Occipital lobe (tissue), 2 donors: ENCODE measurements around the gene TEX36. TPM values are rescaled to one million over a fixed set of nuclear protein-coding genes. Genes with fewer than 3 reads are reported as not detected.
"Not testable (repeated sequence)": the region's sequence is repeated elsewhere in the genome, so short reads cannot be mapped to it uniquely, and the experiment has no call there.

ENCODE experiments used
- DNase-seq: peaks from one replicate; lab custom pipeline; 2025; lab: John Stamatoyannopoulos, UW
- total RNA-seq: library from RNA; depleted of rRNA; stranded (reverse); fragments of >200 nt; gene quantifications from one replicate; pipeline ENCODE4 v1.2.3, GENCODE V29; 2014

TEX36 gene
- total RNA-seq, 1 donor from 2014 or later: not detected

DNA sequence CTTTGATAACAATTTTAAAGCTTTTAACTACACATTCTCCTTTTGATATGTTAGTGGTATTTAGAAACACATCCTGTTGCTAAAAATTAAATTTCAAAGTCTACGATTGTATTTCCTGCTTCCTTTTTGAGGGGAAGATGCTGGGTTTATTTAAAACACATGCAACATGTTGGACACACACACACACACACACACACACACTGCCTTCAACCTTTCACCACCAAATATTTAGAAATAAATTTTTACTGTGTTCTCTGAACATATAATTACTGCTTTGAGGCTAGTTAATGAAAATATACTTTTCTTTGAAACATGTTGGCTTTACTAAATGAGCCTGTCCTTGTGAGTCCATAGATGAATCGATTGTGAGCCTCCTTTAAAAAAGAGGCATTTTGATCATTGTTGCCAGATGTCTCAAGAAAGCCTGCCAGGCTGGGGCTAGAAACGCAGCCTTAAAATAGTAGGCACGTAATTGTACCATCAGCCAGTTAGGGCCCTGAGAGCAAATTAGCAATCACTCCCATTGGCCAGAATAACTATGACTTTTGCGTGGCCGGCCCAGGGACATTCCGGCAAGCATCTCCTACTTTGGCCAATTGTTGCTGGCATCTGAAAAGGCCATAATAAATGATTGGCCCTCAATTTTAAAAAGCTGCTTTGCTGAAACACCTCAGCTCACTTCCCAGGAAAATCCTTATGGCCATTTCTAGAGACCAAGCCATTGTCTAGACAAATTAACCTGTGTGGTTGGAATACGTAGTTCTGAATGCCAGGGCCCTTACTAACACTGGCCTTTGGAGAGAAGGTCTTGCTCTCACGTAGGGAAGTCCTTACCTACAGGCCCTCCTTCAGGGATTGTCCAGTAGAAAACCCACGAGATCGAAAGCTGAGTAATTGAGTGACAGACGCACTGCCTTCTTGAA, 9.9 kb upstream of the TEX36 start:
- DNase-seq: no peak

- DNase-seq: no peak
Observed at GRCh38 chr10:125692196-125692595, 9.2 kb upstream of the TEX36 start.

DNA sequence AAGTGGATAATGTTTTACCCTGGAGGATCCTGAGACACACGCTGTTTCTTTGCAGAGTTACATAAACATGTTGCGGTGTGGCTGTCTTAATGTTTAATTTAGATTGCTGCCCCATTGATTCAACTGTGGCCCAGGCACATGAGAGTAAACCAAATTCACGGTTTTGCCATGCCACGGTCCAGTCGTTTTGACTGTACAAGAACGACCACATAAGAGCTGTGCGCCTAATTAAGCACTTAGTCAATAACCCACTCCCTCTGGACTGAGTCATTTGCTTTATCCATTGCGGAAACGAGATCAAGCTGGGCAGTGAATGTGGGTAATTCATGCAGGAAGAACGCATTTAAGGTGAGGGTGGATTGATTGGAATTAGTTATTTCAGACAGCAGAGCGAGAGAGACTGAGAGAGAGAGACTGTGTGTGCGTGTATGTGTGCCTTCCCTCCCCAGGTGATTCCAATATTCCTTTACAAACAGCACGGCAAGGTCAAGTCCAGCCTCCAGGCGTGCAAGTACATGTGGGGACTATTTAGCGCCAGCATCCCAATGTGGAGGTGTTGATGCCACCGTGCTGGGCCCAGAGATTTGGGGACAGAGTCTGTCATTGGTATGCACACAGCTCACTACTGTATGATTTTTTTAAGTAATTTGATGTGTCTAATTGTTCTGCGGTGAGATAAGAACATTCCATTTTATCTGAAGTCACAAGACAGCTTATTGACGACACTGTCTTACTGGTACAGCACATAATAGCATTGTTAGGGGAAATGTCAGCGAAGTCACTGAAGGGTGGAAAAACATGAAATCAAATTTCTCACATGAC, 8.4 kb upstream of the TEX36 start:
- DNase-seq: no peak

GRCh38 chr10:125689955-125690569, 7.1 kb upstream of the TEX36 start:
- no peak for DNase-seq

DNA sequence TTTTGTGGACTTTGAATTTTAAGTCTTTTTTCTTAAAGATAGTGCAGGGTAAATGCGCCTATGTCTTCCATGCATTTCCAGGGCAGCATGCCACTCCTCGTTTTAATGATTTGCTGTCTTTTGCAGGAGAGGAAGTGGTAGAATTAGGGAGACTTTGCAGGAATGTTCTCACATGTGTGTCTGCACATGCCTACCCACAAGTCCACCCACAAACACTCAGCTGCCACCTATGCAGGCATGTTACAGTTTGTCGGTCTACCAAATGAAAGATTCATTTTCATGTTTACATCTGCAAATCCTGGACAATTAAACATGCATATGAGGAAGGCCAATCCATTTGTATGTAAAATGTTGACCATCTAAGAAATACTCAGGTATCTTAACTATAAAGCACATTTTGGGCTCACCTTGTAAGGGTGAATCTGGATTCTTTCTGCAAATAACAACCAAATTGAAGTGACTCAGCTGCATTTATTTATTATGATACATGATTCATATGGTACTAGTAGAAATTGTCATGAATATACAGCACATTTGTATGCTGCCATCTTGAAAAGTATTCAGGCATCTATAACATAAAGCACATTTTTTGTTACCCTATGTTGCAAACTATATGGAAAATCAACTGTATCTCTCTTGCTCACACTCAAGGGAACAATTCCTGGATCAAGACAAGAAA, 4.7 kb upstream of the TEX36 start:
- no peak for DNase-seq

GRCh38 chr10:125684581-125684980, 1.6 kb upstream of the TEX36 start:
- no peak for DNase-seq

DNA sequence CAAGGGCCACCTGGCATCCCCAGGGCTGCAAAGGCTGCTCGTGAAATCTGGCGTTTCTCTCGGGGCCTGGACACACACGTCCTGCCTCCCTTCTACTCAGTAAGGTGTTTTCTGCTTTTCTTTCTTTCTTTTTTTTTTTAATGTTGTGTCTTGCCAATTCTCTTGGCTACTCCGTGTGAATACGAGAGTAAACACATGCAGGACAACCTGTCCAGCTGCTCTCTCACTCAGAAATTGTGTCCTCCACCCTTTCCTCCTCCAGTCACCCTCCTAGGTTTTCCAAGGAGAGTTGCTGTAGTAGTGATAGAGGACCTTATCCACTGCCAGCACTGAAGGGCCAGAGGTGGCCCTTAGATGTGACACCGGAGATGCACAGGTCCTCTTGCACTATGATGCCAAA, 858 bp upstream of the TEX36 start:
- no peak for DNase-seq

DNA sequence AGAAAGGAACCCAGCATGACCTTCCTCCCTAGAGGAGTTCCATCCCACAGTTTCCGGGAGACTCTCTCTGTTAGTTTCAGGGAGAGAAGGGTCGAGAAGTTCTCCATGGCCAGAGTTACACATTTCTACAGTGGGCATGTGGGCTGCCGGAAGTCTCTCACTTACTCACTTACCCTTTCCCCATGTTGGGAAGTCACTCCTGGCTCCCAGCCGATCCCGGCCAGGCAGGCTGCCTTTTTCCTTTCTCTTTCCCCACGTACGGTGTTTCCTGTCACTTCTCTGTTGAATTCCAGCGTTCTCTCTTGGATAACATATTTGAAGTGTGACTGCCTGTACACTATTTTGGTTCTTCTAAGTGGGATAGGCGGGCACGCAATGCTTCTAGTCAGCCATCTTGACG, 3.5 kb downstream of the TEX36 start:
- no peak for DNase-seq

GRCh38 chr10:125672884-125673283, 10.1 kb downstream of the TEX36 start:
- no peak for DNase-seq

GRCh38 chr10:125662584-125662983, 20.4 kb downstream of the TEX36 start:
- no peak for DNase-seq

- no peak for DNase-seq
Observed at GRCh38 chr10:125661941-125662515, 20.9 kb downstream of the TEX36 start.

DNA sequence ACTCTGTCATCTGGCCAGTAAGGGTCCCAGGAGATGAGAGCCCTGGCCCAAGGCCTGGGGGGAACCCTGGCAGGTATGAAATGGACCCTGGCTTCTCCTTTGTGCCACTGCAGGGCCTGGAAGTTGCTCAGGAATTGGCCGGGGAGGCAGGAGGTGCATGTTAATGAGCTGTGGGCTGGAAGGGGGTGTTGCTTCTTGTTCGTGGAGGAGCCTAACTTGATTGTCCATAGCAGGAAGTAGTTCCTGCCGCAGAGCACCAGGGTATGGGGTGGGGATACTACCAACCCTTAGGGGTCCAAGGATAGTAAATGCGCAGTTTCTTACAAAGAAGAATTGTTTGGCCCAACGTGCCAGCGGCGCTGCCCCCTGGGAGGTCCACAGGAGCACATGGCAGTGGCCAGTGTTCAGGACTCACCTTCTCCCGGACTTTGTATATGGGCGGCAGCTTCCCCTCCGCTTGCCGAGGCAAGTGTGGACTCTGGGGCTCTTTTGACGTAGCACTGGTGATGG, 21.5 kb downstream of the TEX36 start:
- no peak for DNase-seq

GRCh38 chr10:125659071-125659470, 23.9 kb downstream of the TEX36 start:
- DNase-seq: no peak

- DNase-seq: no peak
Observed at GRCh38 chr10:125656523-125656922, 26.4 kb downstream of the TEX36 start.

DNA sequence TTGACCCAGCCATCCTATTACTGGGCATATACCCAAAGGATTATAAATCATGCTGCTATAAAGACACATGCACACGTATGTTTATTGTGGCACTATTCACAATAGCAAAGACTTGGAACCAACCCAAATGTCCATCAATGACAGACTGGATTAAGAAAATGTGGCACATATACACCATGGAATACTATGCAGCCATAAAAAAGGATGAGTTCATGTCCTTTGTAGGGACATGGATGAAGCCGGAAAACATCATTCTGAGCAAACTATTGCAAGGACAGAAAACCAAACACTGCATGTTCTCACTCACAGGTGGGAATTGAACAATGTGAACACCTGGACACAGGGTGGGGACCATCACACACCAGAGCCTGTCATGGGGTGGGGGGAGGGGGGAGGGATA, 29.9 kb downstream of the TEX36 start:
- DNase-seq: not testable (repeated sequence)

DNA sequence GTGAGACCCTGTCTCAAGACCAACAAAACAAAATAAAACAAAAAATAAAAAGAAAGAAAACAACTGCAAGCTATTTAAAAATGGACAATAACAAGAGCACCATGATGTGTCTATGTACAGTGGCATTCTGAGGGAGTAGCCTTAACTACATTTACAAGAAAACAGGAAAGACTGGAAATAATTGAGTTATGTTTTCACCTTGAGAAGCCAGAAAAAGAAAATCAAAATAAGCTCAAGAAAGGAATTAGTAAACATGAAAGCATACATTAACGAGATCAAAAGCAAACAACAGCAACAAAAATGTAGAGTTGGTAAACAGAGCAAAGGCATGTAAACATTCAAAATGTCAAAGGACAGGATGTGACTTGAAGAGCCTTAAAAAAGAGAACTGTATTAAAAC, 36.7 kb downstream of the TEX36 start:
- no peak for DNase-seq

- no peak for DNase-seq
Observed at GRCh38 chr10:125641398-125641797, 41.6 kb downstream of the TEX36 start.

DNA sequence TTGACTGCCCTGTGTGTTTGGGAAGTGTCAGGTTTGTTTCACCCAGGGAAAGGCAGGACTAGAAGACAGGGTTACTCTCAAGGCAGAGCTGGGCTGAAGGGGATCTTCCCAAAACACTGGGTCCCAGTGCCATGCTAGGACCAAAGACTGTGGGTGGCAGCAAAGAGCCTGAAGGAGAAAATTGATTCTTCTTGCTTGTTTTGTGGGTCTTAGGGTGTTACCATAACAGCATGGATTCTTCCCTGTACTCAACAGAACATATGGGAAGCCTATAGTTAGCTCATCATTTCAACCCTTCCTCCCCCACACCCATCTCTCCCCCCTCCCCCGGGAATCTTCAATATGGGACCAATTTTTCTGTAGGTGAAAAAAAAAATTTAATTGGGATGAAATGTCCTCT, 42.3 kb downstream of the TEX36 start:
- DNase-seq: no peak

DNA sequence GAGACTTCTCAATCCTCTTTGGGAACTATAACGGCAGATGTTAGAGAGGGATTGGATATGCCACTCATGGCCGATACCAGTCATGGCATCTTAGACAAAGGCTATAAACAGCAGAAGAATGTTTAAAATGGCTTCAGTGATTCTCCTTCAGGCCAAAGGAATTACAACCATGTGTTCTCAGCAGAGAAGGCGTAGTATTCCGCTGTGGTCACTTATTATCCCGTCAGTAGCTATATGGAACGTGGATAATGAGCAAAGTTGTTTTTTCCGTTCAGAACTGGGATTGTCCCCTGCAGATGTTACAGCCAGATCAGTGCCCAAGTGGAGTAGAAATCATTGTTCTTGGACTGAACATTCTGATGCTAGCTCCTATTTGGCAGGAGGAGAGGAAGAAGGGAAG, 43.1 kb downstream of the TEX36 start:
- no peak for DNase-seq

GRCh38 chr10:125638555-125638954, 44.4 kb downstream of the TEX36 start:
- no peak for DNase-seq

DNA sequence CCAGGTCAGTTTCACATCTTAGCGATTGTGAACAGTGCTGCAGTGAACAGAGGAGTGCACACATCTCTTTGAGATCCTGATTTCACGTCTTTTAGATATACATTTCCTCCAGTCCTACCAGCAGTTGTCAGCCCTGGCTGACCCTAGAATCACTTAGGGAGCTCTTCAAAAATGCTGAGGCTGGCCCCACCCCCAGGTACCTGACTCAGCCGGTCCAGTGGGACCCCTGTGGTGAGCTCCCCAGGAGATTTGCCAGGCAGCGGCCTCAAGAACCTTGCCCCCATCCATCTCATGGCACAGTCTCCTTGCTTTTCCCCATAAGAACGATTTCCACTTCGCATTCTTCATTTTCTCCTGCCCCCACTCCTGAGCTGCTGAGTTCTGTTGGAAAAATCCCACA, 45.5 kb downstream of the TEX36 start:
- DNase-seq: no peak
